DOHH2 (cell line): ENCODE measurements around the gene GDI1.

ENCODE experiments used
- H3F3A ChIP-seq: fragments of 200-600 bp; sonication (generic), shearing (Covaris generic); 2 replicates; pipeline ENCODE4 v1.6.0; 2016; ENCODE audit warnings: antibody characterized with exemption, mild to moderate bottlenecking; ENCODE audit not compliant: control insufficient read depth, insufficient read depth
- H3K27ac ChIP-seq: fragments of 200-600 bp; sonication (generic); 2 replicates; pipeline ENCODE4 v1.5.1; 2014; ENCODE audit warnings: low read depth, mild to moderate bottlenecking, low read length, moderate library complexity
- H3K27me3 ChIP-seq: fragments of 200-600 bp; sonication (generic); 2 replicates; pipeline ENCODE4 v1.6.1; 2014; ENCODE audit warnings: mild to moderate bottlenecking, low read length, mixed read lengths; ENCODE audit not compliant: control insufficient read depth
- H3K36me3 ChIP-seq: fragments of 200-600 bp; sonication (generic); 2 replicates; pipeline ENCODE4 v1.6.1; 2014; ENCODE audit warnings: mild to moderate bottlenecking, low read length, moderate library complexity, mixed read lengths; ENCODE audit not compliant: control insufficient read depth
- H3K4me1 ChIP-seq: fragments of 200-600 bp; sonication (generic); 2 replicates; pipeline ENCODE4 v1.6.1; 2014; ENCODE audit warnings: mild to moderate bottlenecking, low read length, mixed read lengths; ENCODE audit not compliant: control insufficient read depth
- H3K4me2 ChIP-seq: fragments of 200-600 bp; sonication (generic); 2 replicates; pipeline ENCODE4 v1.6.0; 2014; ENCODE audit warnings: mild to moderate bottlenecking, low read length, moderate library complexity
- H3K4me3 ChIP-seq: fragments of 200-600 bp; sonication (generic); 2 replicates; pipeline ENCODE4 v1.5.1; 2014; ENCODE audit warnings: mild to moderate bottlenecking, low read length, mixed read lengths
- H3K79me2 ChIP-seq: fragments of 200-600 bp; sonication (generic); 2 replicates; pipeline ENCODE4 v1.6.1; 2014; ENCODE audit warnings: mild to moderate bottlenecking, low read length, mixed read lengths; ENCODE audit not compliant: control insufficient read depth
- H3K9me2 ChIP-seq: fragments of 200-600 bp; sonication (generic); replicated peaks from 2 replicates; pipeline ENCODE4 v1.6.1; 2014; ENCODE audit warnings: mild to moderate bottlenecking, low read length, mixed read lengths; ENCODE audit not compliant: control insufficient read depth
- H3K9me3 ChIP-seq: fragments of 200-600 bp; sonication (generic); 2 replicates; pipeline ENCODE4 v1.6.1; 2014; ENCODE audit warnings: antibody characterized with exemption, low read length, mixed read lengths; ENCODE audit not compliant: control insufficient read depth, insufficient read depth
- H4K20me1 ChIP-seq: fragments of 200-600 bp; sonication (generic); 2 replicates; pipeline ENCODE4 v1.6.0; 2014; ENCODE audit warnings: low read depth, mild to moderate bottlenecking, antibody characterized with exemption, low read length, moderate library complexity; ENCODE audit not compliant: control insufficient read depth, insufficient read depth
- EZH2phosphoT487 ChIP-seq: fragments of 200-600 bp; sonication (generic); IDR thresholded peaks from 2 replicates; pipeline ENCODE4 v1.6.1; 2017; ENCODE audit warnings: borderline replicate concordance, mild to moderate bottlenecking, antibody characterized with exemption, low read length, moderate library complexity, mixed read lengths
- TF ChIP-seq, protein P1 (sequence below): fragments of 200-600 bp; sonication (generic); IDR thresholded peaks from one replicate; pipeline ENCODE4 v1.5.1; 2014; ENCODE audit warnings: antibody characterized with exemption, mild to moderate bottlenecking, low read depth, low read length; ENCODE audit not compliant: poor library complexity, severe bottlenecking

GDI1 gene

DNA sequence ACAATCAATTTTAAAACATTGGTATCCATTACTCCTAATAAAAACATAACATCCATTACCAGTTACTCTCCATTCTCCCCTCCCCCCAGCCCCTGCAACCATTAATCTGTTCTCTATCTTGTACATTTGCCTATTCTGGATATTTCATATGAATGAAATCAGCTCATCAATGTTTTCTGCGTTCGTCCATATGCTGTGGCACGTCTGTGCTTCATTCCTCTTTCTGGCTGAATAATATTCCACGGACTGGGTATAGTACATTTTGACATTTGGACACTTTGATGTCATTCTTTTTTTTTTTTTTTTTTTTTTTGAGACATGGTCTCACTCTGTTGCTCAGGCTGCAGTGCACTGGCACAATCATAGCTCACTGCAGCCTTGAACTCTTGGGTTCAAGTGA is 33.1 kb upstream of the GDI1 start:
- peaks cover 26% of the 10 kb centered on the region for H3K36me3 ChIP-seq
- TF ChIP-seq, protein P1, sequence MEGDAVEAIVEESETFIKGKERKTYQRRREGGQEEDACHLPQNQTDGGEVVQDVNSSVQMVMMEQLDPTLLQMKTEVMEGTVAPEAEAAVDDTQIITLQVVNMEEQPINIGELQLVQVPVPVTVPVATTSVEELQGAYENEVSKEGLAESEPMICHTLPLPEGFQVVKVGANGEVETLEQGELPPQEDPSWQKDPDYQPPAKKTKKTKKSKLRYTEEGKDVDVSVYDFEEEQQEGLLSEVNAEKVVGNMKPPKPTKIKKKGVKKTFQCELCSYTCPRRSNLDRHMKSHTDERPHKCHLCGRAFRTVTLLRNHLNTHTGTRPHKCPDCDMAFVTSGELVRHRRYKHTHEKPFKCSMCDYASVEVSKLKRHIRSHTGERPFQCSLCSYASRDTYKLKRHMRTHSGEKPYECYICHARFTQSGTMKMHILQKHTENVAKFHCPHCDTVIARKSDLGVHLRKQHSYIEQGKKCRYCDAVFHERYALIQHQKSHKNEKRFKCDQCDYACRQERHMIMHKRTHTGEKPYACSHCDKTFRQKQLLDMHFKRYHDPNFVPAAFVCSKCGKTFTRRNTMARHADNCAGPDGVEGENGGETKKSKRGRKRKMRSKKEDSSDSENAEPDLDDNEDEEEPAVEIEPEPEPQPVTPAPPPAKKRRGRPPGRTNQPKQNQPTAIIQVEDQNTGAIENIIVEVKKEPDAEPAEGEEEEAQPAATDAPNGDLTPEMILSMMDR = no peak
- no peak for TF ChIP-seq EZH2phosphoT487

DNA sequence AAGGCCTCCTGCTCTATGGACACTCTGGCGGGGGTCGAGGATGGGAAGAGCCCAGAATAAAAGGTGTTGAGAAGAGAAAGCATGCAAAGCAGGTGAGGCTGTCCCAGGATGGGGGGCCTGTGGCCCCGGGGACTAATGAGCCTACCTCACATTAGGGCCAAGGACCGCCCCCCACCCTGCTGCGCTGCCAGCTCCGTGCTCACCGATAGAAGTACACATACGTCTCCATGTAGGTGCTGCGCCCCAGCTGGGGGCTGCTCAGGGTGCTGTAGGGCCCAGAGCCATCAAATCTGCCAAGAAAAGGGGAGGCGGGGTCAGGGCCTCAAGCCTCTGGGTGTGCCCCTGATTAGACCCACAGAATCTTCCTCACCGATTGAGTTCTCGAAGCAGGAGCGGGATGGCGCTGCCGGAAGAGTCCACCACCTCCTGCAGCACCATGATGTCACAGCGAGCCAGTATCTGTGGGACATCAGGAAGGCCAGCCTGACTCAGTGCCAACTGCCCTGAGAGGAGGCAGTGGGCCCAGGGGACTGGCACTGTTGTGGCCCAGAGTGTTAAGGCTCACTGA is 32.2 kb upstream of the GDI1 start:
- no peaks in the 10 kb centered on the region for H4K20me1 ChIP-seq
- H3K9me3 ChIP-seq = no peaks in the 10 kb centered on the region
- no peak overlapping the region for H3K4me3 ChIP-seq
- H3K79me2 ChIP-seq = peaks cover under 1% of the 10 kb centered on the region; the same call in 1 of the 2 replicates
- H3K4me2 ChIP-seq = no peak overlapping the region
- no peak for TF ChIP-seq EZH2phosphoT487
- TF ChIP-seq, protein P1 = no peak
- H3F3A ChIP-seq = peaks cover 19% of the 10 kb centered on the region
- H3K9me2 ChIP-seq = no peaks in the 10 kb centered on the region
- H3K4me1 ChIP-seq = peaks cover 9% of the 10 kb centered on the region
- no peak overlapping the region for H3K27ac ChIP-seq
- H3K27me3 ChIP-seq = no peaks in the 10 kb centered on the region
- peaks cover 17% of the 10 kb centered on the region for H3K36me3 ChIP-seq

More for the DNA sequence above, 33.1 kb upstream of the GDI1 start:
- H4K20me1 ChIP-seq = no peaks in the 10 kb centered on the region
- H3K4me2 ChIP-seq = no peak overlapping the region
- H3K27ac ChIP-seq = no peak overlapping the region
- H3K79me2 ChIP-seq = peaks cover 9% of the 10 kb centered on the region
- no peaks in the 10 kb centered on the region for H3K27me3 ChIP-seq
- H3K4me3 ChIP-seq = no peak overlapping the region
- H3K9me2 ChIP-seq = no peaks in the 10 kb centered on the region
- H3F3A ChIP-seq = peaks cover 28% of the 10 kb centered on the region
- peaks cover 14% of the 10 kb centered on the region for H3K4me1 ChIP-seq
- no peaks in the 10 kb centered on the region for H3K9me3 ChIP-seq

DNA sequence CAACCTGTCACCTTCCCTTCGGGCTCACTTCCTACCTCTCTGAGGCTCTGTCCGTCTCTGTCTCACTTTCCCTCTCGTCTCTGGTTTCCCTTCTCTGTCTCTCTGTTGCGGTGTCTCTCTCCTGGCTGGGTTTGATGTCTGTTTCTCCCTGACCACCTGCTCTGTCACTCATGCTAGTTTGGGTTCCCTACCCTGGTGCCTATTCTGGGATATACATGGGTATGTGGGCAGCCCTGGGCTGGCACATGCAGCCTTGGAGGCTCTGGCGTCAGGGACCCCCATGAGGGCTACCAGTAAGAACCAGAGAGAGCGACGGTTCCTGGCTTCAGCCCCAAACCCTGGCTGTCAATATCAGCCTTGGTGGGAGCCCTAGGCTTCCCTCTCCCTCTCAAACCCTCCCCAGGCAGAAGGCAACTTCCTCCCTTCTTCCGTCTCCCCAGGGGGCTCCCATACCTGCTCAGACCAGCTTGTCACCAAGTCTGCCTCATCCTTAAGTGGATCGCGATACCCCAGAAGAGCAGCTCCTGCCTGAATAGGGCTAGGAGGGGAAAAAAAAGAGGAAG is 28.2 kb upstream of the GDI1 start:
- no peak overlapping the region for H3K4me3 ChIP-seq
- peaks cover 14% of the 10 kb centered on the region for H3K4me1 ChIP-seq
- TF ChIP-seq, protein P1 = no peak
- no peak for TF ChIP-seq EZH2phosphoT487
- no peaks in the 10 kb centered on the region for H3K9me2 ChIP-seq
- 0 out of 2 replicates have a peak overlapping the region, but pooled peaks have one; percentile 34 for H3K4me2 ChIP-seq
- no peaks in the 10 kb centered on the region for H4K20me1 ChIP-seq
- no peaks in the 10 kb centered on the region for H3F3A ChIP-seq
- H3K9me3 ChIP-seq = no peaks in the 10 kb centered on the region
- H3K36me3 ChIP-seq = no peaks in the 10 kb centered on the region
- H3K27me3 ChIP-seq = no peaks in the 10 kb centered on the region
- H3K27ac ChIP-seq = no peak overlapping the region
- H3K79me2 ChIP-seq = peaks cover 10% of the 10 kb centered on the region; the same call in 1 of the 2 replicates
